GM18519 (cell line): ENCODE data around the gene SFXN2.

Source experiments
- ATAC-seq: cut with Tn5 transposase; IDR thresholded peaks from one replicate; pipeline ENCODE4 v1.9.1; 2021; ENCODE audit warnings: mild to moderate bottlenecking, moderate library complexity; ENCODE audit not compliant: unreplicated experiment, low FRiP score

SFXN2 gene

DNA sequence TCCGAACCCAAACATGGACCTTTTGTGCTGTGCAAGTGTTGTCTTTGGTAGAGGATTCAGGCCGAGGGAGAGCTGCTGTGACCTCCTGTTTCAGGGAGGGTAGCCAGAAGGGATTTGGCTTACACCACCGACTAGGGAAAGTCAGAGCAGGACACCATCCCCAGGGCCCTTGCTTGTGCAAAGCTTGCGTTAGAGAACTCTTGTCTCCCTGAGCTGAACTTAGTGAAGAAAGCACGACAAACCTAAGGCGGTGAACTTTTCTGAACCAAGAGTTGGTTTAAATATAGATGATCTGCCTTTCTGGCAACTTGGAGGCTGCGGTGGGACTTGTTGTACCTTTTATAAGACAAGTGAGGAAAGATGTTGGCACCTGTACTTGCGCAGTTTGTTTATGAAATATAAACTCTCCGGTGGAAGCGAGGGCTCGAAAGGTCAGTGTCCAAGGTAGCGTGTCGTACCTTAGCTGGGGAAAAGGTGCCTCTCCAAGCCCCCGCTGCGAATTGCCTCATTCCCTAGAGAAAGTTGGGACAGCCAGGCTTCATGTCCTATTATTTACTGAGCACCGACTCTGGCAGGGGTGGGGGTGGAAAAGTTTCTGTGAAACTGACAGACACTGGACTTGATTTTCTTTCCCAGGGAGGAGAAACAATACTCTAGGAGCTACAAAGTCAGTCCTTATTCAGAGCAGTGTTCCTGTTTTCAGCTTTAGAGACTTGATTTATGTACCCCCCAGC is 60.9 kb downstream of the SFXN2 start:
- ATAC-seq: no peak

DNA sequence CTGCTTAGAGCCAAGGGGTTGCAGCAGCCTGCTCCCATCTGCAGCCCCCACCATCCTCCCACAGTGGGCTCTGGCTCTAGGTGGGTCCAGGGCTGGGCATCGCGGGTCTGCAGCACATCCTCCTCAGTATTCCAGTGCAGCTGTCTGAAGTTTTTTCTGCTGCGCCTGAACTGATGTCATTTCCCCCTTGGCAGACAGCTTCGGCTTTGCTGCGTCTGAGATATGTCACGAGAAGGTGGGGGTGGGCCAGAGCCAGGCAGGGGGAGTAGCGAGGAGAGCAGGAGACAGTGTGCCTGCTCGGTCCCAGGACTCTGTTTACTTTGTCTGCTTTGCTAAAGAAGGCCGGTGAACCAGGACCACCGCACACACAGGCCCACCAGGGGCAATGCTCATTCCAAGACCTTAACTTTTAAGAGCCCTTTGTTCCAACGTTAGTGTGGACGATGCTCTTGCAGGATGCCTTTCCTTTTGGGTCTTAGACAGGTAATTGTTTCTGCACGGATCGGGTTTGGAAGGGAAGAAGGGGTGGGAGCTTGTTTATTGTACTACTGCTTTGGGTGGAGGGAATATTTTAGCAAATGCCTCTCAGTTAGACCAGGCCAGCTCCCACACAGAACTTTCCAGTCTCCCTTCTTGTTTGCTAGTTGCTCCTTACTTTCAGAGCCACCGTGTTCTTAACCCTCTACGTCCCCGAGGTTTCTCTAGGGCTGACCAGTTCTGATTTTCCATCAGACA is 61.7 kb downstream of the SFXN2 start:
- no peak for ATAC-seq

DNA sequence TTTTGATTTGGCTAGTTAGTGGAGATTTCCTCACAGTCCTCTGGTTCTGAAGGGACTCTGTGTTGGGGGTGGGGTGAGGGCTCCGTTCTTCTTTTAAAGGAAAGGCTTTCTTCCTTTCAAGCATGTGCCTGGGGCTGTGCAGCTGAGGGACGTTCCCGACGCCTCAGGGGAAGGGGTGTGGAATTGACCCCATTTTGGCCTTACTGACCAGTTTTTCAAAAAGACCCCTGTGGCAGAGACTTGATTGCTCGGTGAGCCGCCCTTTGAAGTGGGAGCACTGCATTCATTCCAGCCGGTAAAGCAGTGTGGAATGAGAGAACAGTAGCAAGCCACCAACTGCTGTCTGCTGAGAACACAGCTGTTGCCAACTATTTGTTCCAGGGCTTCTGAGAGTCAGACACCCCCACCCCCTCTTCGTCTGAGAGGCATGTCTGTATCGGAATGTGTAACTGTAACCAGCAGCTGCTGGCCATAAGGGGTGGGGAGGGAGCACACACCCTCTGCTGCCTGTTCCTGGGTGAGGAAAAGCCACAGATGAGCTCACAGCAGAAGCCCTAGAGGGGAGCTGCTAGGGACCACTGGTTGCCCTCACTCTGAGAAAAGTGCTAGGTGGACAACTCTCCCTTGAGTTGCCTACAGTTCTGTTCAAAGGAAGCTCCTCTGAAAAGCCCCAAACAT is 62.5 kb downstream of the SFXN2 start:
- no peak for ATAC-seq

DNA sequence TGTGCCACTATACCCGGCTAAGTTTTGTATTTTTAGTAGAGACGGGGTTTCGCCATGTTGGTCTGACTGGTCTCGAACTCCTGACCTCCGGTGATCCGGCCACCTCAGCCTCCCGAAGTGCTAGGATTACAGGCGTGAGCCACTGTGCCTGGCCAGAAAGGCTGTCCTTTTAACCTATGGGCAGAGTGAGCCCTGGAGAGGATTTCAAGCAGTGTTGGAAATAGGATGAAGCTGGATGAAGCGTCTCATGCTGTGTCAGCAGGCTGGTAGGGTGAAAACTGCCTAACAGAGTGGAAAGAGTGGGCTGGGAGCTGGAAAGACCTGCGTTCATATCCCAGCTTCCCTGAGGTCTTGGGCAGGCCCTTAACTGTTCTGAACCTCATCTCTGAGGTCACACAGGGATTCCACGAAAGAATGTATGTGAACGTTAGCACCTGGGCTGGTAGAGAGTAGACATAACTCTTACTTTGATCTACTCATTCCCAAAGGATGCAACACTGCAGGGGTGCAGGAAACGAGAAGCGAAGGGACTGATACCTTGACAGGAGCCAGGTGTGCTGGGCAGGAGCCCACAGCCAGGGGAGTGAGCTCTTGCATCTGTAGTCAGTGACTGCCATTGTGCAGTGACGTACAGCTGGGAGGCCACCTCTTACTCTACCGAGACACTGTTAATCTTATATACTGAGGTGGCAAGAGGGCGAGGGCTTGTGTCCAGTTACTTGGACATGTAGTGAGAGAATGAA is 63.4 kb downstream of the SFXN2 start:
- no peak for ATAC-seq

DNA sequence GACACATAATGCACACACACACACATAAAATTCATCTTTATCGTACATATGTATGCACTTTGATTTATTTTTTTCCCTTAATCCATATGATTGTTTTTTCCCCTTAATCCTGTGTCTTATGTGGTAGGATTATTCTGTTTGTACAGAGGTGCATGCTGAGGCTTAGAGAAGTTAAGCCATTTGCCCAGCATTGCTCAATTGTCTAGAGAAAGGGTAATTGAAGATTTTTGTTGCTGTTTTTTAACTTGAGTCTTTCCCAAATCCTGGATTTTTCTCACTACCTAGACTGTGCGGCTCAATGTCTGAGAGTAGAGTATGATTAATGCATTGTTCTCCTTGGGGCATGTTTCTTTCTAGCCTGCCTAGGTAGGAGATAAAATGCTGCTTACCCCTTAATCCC is 64.3 kb downstream of the SFXN2 start:
- ATAC-seq: no peak

DNA sequence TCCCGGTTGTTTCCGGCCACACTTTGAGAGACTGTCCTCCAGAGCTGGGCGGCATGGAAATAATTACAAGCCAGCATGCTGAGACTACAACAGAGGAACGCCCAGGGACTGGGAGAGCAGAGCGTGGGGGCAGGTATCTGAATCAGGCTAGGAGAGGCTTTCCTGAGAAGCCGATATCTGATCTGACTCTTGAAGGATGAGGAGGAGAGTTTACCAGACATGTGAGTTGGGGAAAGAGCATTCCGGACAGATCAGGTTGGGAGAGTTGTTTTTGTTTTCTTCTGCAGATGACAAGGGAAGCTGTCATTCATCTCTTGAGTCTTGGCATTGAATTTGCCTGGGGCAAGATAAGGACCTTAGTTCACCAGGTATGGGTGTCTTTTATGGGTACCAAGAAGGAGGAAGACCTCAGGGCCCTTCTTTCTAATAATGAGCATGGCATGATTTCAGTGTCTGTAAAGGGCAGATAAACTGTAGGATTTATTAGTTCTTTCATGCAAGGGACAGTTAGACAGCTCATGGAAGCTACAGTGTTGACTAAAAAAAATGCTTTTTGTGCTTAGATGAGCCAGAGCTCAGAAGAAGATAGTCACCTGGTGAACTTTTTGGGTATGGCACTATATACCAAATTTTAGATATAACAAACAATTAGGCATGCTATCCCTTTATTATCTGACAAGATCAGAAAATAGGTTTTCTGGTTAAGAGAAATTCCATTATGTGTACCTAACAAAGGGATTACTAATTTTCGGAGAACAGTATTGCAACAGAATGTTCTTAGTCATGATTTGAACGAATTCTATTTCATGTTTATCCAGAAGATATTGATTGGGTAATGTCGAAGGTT is 65.5 kb downstream of the SFXN2 start:
- ATAC-seq: no peak

DNA sequence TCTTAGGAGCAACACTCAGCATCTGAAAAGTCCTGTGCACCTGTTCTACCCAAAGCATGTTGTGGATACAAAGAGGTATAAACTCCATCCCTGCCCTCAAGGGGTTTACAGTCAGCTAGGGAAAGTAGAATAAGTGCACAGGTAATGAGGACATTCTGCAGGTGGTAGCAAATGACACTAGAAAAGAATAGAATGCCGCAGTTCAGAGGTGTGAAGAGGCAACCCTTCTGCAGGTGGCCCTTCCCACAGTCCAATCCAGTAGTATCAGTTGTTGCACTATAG is 66.0 kb downstream of the SFXN2 start:
- no peak for ATAC-seq

DNA sequence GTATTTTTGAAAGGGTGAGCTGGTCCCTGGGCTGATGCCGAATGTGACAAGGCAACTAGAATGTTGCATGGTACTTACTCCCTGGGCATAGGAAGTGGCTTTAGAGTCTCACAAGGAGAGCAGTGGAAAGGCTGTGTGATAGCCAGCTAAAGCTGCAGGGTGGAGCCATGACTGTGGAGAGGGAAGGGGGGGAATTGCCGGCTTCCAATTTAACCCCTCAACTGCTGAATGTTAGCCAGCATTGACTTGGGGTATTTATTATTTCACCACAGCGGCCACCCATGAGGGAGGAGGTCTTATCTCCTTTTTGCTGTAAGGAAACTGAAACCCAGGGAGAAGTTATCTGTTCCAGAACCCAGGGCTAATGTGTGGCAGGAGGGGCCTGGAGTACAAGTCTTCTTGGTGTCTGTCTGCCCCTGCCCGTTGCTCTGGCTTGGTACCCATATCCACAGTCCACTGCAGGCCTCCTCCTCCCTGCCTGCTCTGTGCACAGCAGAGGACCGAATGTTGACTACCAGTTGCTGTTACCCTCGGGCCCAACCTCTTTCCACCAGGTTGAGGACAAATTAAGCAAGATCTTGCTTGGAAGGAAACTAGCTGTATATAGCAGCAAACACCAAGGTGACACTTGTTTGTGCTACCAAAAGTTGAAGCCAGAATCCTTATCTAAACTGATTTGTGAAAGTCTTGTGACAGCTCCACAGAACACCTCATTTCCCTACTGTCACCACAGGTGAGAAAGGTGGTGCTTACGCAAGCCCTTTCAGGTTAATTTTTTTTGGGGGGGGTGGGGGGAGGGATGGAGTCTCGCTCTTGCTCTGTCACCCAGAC is 66.9 kb downstream of the SFXN2 start:
- ATAC-seq: no peak

DNA sequence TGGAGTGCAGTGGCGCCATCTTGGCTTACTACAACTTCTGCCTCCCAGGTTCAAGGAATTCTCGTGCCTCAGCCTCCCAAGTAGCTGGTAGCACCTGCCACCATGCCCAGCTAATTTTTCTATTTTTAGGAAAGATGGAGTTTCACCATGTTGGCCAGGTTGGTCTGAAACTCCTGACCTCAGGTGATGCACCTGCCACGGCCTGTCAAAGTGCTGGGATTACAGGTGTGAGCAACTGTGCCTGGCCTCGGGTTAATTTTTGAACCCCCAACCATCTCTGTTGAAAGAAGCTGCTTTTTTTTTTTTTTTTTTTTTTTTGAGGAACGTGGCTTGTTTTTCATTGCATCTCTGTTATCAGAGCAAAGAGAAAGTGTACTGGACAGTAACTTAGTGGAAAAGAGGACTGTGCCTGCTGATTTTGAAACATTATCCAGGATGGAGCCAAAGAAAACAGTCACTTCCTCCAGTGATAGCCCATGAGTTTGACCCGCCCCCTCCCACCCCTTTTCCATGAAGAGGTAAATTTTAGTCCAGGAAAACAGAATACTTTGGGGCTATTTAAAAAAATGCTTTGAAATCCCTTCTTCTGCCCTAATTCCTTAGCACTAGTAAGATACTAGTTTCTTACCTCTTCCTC is 67.6 kb downstream of the SFXN2 start:
- ATAC-seq: no peak

DNA sequence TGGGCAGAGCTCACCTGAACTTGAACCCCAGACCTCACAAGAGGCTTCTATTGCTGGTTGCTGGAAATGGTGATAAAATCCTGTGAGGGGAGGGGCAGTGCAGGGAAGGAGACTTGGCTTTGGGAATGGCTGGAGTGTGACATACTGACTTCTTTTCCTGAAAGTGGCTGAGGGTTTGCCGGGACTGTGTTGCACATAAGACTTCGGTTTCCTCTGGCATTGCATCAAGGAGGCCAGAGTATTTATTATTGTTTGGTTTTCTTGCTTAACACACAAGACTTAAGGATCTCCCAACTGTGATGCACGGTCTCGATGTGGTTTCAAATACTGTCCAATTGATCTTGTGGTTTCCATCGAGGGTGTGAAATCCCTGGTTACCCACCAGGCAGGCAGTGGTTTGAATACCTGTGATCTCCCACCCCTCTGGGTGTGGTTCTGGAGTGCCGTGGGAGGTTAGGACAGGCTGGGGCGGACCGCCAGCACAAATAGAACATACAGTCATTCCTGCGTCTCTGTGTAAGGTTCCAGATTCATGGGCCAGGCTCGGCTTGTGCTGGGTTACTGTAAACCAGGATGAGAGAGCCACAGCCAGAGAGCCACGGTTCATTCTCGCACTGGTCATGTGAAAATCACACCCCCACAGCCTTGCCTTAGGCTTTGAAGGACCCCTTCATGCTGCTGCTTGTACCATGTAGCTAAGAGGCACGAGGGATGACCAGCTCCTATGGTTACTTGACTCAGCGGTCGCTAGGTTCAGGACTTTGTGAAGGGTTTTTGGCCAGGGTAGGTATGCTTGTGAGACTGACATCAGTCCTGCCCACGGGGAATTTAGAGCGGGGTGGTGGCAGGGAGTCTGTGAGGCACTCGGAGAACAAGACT is 68.5 kb downstream of the SFXN2 start:
- ATAC-seq: no peak

DNA sequence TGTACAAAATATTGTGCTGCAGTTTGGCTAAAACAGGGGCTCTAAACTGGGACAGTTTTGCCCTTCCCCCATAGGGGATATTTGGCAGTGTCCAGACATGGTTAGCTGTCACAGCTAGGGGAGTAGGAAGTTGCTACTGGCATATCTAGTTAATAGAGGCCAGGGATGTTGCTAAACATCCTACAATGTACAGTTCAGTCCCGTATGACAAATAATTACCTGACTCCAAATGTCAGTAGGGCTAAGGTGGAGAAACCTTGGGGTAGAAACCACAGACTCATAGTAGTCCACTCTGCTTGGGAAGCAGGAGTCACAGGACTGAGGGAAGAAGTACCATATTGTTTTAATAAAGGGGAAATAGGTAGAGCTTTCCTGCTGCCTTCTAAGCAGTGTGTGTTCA is 69.1 kb downstream of the SFXN2 start:
- ATAC-seq: no peak

DNA sequence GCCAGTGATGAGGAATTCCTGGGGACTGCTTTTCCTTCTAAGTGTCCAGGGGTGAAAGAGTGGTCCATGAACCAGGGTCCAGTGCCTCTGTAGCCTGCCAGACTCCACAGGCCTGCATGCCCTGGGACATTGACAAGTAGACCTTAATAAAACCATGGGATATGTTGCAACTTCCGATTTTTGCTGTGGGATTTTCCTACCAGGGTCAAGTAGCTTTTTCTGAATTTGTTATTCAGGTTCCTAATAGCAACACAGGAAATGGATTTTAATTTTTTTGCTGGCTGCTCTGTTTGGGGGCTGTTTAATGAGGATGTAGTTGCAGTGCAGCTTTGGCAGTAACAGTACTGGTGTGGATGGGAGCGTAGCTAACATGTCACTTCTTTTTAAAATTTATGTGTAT is 71.4 kb downstream of the SFXN2 start:
- no peak for ATAC-seq

DNA sequence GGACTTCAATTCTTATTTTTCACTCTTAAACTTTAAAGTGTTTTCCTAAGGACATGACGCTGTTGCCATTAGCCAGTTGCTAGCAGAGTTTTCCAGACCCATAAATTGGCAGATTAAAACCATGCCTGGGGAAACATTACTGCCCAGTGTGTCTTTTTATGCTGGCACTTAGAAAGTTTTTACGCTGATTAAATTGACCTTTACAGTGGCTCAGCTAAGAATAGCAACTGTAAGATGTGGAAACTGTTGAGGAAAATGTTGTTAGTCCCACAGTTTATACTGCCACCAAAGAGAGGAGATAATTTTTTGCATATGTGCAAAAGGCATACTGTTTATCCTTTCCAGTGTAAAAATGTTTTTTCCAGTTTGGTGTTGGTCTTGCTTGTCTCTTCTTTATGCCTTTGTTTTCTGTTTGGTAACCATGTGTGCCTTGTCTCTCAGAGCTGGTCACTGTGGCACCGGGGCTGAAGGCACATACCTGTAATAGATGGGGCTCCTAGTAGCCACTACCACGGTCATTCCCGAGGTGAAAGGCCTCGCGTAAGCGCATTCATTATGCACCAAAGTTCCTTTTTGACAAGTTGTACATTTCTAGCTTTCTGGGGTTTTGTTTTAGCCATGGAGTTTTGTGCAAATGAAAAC is 77.4 kb downstream of the SFXN2 start:
- no peak for ATAC-seq
